Uterus (tissue), 4 donors: ENCODE results near the gene CCSER2. TPM values are rescaled to one million over a fixed set of nuclear protein-coding genes. Genes with fewer than 3 reads are reported as not detected.

Source experiments
- DNase-seq, 2 donors: peaks; one replicate each; pipeline ENCODE4 v3.0.0-alpha.2; 2019 to 2020
- H3K27ac ChIP-seq, 2 donors: fragments of 200-600 bp; sonication (generic); 1 replicate in 1 of 2; 2 replicates in 1 of 2; pipeline ENCODE4 v1.5.1; 2016 to 2018
- H3K27me3 ChIP-seq, 2 donors: fragments of 200-600 bp; sonication (generic); one replicate each; pipeline ENCODE4 v1.5.1; 2018 to 2019; ENCODE audit warnings: control low read depth in 1 of 2
- H3K36me3 ChIP-seq, 2 donors: fragments of 200-600 bp; sonication (generic); one replicate each; pipeline ENCODE4 v1.5.1; 2019; ENCODE audit warnings: control low read depth in 1 of 2
- H3K4me1 ChIP-seq, 2 donors: fragments of 200-600 bp; sonication (generic); one replicate each; pipeline ENCODE4 v1.5.1; 2018 to 2019; ENCODE audit warnings: control low read depth in 1 of 2
- H3K4me3 ChIP-seq, 2 donors: fragments of 200-600 bp; sonication (generic); 1 replicate in 1 of 2; 2 replicates in 1 of 2; pipeline ENCODE4 v1.5.1; 2018 to 2019; ENCODE audit warnings: mild to moderate bottlenecking in 1 of 2
- H3K9me3 ChIP-seq, 2 donors: fragments of 200-600 bp; sonication (generic); one replicate each; pipeline ENCODE4 v1.5.1; 2019; ENCODE audit warnings: control low read depth in 1 of 2
- CTCF ChIP-seq, 4 experiments: fragments of 200-600 bp in 2 of 4; fragments of 450-650 bp in 2 of 4; sonication (generic) in 2 of 4; IDR thresholded peaks; one replicate each; pipeline ENCODE4 v1.5.1; 2016 to 2019; ENCODE audit warnings: antibody characterized with exemption in 4 of 4, mild to moderate bottlenecking in 2 of 4, moderate library complexity in 1 of 4
- POLR2A ChIP-seq, 2 donors: fragments of 450-650 bp; IDR thresholded peaks; one replicate each; pipeline ENCODE4 v1.6.1; 2016; ENCODE audit warnings: antibody characterized with exemption in 2 of 2, mild to moderate bottlenecking in 1 of 2, moderate library complexity in 1 of 2
- intact Hi-C: fragments of 100-400 bp; cut with DNase I; formaldehyde crosslinking; loops from one replicate; pipeline ENCODE4 v1.15.1; 2023; ENCODE audit warnings: low total_unique reads
- total RNA-seq, 4 donors: library from RNA; depleted of rRNA in 3 of 4; stranded (reverse); fragments of >200 nt in 3 of 4; gene quantifications; one replicate each; pipeline versions ENCODE4 v1.1.0 to v1.2.4, GENCODE V29; 2014 to 2023
- donor health status: DM: yes; HTN: yes; CAD: no.

The CCSER2 gene
- total RNA-seq, 4 donors from 2014 or later, result 40.5 to 112 (median 54.0) TPM

GRCh38 chr10:84395581-84395980 is 67.2 kb downstream of the CCSER2 start:
- H3K4me3 ChIP-seq, result no peak overlapping the region
- no peaks in the 10 kb centered on the region for H3K4me1 ChIP-seq
- intact Hi-C loops, result no loop called here
- no peak overlapping the region for H3K27ac ChIP-seq
- TF ChIP-seq CTCF (IDR thresholded peaks at IDR 0.05) (no peak), POLR2A (IDR thresholded peaks at IDR 0.05) (no peak)
- H3K27me3 ChIP-seq, result no peaks in the 10 kb centered on the region
- no peak for DNase-seq
- no peaks in the 10 kb centered on the region for H3K36me3 ChIP-seq
- no peaks in the 10 kb centered on the region for H3K9me3 ChIP-seq

GRCh38 chr10:84397735-84398144 is 69.4 kb downstream of the CCSER2 start:
- H3K27me3 ChIP-seq, result no peaks in the 10 kb centered on the region
- intact Hi-C loops, result no loop called here
- H3K36me3 ChIP-seq, result no peaks in the 10 kb centered on the region
- TF ChIP-seq CTCF (IDR thresholded peaks at IDR 0.05), result no peak
- TF ChIP-seq POLR2A (IDR thresholded peaks at IDR 0.05), result no peak
- DNase-seq, result no peak
- no peak overlapping the region for H3K4me3 ChIP-seq
- no peaks in the 10 kb centered on the region for H3K9me3 ChIP-seq
- H3K4me1 ChIP-seq, result no peaks in the 10 kb centered on the region
- no peak overlapping the region for H3K27ac ChIP-seq

GRCh38 chr10:84398696-84399095 is 70.3 kb downstream of the CCSER2 start:
- intact Hi-C loops, result no loop called here
- no peaks in the 10 kb centered on the region for H3K36me3 ChIP-seq
- TF ChIP-seq CTCF (IDR thresholded peaks at IDR 0.05), result no peak
- no peak overlapping the region for H3K27ac ChIP-seq
- no peaks in the 10 kb centered on the region for H3K4me1 ChIP-seq
- DNase-seq, result no peak
- no peaks in the 10 kb centered on the region for H3K9me3 ChIP-seq
- no peak overlapping the region for H3K4me3 ChIP-seq
- no peaks in the 10 kb centered on the region for H3K27me3 ChIP-seq

- intact Hi-C loops, result no loop called here
- TF ChIP-seq POLR2A (IDR thresholded peaks at IDR 0.05) (no peak), CTCF (IDR thresholded peaks at IDR 0.05) (no peak)
- Histone ChIP-seq H3K4me3 (no peak overlapping the region), H3K9me3 (no peaks in the 10 kb centered on the region), H3K4me1 (no peaks in the 10 kb centered on the region), H3K27me3 (no peaks in the 10 kb centered on the region), H3K27ac (no peak overlapping the region), H3K36me3 (no peaks in the 10 kb centered on the region)
- DNase-seq, result no peak
These were observed 73.6 kb downstream of the CCSER2 start for GRCh38 chr10:84401854-84402611.

- Histone ChIP-seq H3K4me1 (no peaks in the 10 kb centered on the region), H3K9me3 (no peaks in the 10 kb centered on the region), H3K36me3 (no peaks in the 10 kb centered on the region), H3K27ac (no peak overlapping the region), H3K27me3 (no peaks in the 10 kb centered on the region), H3K4me3 (no peak overlapping the region)
- DNase-seq, result no peak
- intact Hi-C loops, result no loop called here
- TF ChIP-seq POLR2A (IDR thresholded peaks at IDR 0.05) (no peak), CTCF (IDR thresholded peaks at IDR 0.05) (no peak)
These were observed 76.4 kb downstream of the CCSER2 start for GRCh38 chr10:84404783-84405182.
